CD4-positive, alpha-beta T cell treated with Interleukin-17A for 4 hours (primary cell): ENCODE measurements around the gene GAB1.

Source experiments
- DNase-seq: peaks from one replicate; pipeline ENCODE4 v3.0.0-alpha.2; 2020; ENCODE audit warnings: mixed read lengths

GAB1 gene

DNA sequence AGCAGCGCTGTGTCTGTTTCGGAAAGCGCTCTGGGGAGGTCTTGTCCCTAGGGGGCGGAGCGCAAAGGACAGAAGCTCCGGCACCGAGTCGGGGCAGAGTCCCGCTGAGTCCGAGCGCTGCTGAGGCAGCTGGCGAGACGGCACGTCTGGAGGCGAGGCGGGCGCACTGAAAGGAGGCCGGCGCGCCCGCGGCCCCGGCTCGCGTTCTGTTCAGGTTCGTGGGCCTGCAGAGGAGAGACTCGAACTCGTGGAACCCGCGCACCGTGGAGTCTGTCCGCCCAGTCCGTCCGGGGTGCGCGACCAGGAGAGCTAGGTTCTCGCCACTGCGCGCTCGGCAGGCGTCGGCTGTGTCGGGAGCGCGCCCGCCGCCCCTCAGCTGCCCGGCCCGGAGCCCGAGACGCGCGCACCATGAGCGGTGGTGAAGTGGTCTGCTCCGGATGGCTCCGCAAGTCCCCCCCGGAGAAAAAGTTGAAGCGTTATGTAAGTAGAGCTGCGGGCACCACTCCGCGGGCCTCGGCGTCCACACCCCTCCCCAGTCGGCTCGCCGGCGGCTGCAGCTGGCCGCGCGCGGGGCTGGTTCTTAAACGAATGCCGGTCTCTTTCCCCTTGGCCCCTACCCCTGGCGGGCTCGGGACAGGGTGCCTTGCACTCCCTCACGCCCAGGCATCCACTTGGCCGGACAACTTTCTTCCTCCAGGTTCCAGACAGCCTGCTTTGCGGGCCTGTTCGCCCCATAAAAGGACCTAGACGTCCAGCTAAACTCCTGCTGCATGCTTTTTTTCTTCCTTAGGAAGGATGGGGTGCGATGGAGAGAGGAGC, at the start of gene GAB1:
Gene GAB1 (plus strand): TSS at position 96 of the 819 bp plus-strand sequence. CDS start 313 bp downstream, at position 409.
- DNase-seq = no peak

DNA sequence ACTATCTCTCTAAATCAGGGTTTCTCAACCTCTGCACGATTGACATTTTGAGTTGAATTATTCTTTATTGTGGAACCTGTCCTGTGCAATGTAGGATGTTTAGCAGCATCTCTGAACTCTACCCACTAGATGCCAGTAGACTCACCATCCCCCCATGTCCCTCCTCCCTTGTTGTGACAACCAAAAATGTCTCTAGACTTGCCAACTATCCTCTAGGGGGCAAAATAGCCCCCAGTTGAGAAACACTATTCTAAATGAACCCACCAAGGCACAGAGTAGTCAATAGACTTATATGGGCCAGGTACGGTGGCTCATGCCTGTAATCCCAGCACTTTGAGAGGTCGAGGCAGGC, 49.1 kb upstream of the GAB1 start:
- no peak for DNase-seq

DNA sequence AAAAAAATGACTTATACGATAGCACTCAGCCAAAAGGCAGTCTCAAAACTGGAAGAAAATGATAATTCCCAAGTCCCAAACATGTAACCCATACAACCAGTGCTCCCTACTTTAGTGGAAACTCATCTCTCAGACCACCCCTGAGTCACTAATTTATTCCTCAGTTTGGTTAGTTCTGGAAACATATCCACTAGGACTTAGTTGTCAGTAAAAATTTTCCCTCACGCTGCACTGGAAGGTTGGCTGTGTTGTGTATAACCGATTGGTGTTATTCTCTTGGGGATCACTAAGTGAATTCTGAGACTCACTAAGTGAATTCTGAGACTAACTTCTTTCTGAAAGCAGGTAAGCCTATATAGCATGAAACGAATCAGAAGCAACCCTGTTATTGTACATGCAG, 48.5 kb upstream of the GAB1 start:
- no peak for DNase-seq

DNA sequence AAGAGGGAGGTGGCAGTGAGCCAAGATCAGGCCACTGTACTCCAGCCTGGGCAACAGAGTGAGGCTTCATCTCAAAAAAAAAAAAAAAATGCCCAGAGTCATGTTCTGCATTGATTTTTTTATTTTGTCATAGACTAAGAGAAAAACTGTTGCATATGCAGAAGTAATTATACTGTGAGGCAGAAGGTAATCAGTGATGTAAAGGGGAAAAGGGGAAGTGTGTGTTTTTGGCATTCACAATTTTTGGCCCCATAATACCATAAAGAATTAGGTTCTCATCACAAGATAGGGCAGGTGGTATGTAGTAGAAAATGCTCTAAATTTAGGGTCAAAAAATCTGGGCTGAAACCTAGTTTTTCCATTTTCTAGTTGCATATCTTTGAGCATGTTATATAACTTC, 47.3 kb upstream of the GAB1 start:
- no peak for DNase-seq

- DNase-seq = no peak
Observed at GRCh38 chr4:143291314-143291713, 45.4 kb upstream of the GAB1 start.

DNA sequence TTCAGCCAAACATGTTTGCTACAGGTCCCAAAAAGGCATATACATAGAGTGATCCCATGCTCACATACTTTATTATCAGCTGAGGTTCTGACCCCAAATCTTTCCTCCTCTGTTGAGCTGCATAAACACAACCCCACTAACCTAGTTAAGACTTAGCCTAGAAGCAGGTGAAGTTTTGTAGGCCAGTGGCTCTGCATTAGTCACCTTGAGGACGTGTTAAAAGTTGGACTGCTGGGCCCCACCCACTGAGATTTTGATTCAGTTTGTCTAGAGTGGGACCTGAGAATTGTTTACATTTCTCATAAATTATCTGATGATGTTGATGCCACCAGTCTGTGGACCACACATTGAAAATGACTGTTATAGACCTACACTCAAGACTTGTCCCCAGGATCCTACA, 43.8 kb upstream of the GAB1 start:
- no peak for DNase-seq

- DNase-seq = no peak
Observed at GRCh38 chr4:143294310-143294709, 42.4 kb upstream of the GAB1 start.

- no peak for DNase-seq
Observed at GRCh38 chr4:143294710-143295275, 41.9 kb upstream of the GAB1 start.

GRCh38 chr4:143296397-143297067, 40.1 kb upstream of the GAB1 start:
- no peak for DNase-seq

DNA sequence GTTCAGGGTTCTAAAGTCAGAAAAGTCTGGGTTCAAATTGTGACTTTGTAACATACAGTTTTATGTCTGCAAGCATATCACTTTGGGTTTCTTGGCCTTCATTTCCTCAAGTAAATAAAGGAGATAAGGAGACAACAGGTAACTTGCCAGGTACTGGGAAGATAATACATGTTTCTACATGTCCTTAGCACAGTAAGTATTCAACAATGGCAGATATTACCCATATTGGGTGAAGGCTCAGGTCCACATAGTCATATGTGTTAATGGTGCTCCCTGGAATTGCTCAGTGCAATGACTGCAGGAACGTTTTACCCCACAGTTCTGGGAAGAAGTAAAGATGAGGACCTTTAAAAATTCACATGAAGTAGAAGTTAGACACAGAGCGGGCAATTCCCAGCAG, 35.8 kb upstream of the GAB1 start:
- no peak for DNase-seq

DNA sequence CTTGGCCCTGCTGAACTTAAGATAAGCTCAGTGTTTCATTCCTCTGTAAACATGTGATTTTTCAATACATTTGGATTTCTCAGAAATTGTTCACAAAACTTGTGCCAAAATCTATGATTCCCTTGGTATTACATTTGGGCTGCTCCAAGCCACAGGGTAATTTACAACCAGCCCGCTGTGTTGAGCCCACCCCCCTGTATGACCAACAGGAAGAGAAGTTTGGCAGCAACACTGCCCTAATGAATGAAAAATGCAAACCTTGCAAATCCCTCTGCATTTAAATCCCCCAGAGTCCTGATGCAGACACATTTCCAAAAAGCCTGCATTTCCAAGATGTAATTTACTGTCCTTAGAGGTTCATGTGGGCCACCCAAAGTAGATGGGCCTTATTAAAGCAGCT, 34.1 kb upstream of the GAB1 start:
- no peak for DNase-seq

DNA sequence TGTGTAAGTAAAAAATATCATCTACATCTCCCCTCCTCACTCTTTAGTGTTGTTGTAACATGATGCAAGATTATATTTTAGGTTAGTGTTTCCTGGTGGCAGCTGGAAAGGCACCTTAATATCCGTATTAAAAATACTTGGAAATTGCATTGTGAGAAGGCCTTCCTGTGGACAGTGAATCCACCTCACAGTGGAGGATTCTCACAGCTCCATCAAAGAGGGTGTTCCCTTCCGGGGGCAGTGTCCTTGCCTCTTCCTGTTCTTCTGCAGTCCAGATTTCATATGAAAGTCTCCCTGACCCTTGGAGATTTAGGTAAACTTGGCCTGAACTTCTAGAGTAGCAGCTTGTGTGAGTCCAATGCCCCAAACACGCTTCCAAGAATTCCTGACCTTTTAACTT, 29.9 kb upstream of the GAB1 start:
- no peak for DNase-seq

GRCh38 chr4:143307531-143307930, 29.1 kb upstream of the GAB1 start:
- DNase-seq = no peak

DNA sequence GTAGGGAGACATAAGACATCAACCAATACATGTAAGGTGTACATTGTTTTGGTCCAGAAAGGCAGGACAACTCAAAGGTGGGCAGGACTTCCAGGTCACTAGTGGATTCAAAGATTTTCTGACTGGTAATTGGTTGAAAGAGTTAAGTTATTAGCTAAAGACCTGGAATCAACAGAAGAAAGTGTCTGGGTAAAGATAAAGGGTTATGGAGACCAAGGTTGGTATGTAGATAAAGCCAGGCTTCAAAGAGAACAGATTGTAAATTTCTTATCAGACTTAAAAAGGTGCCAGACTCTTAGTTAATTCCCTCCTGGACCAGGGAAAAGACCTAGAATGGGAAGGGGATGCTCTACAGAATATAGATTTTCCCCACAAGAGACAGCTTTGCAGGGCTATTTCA, 28.3 kb upstream of the GAB1 start:
- DNase-seq = no peak

DNA sequence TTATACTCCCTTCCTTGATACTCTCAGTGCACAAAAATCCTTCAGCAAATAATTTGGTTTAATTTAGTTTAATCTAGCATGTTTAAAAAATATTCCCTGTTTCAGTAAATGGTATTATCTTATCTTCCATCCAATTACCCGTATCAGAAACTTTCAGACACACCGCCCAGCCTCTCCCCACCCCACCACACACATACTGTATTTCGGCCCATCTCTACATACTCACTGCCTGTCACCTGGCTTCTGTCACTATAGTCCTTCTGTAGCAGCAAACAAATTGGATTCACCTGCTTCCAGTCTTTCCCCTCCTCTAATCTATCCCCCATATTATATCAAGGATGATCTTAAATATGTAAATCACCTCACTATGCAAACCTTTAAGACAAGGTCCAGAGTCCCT, 24.8 kb upstream of the GAB1 start:
- no peak for DNase-seq

DNA sequence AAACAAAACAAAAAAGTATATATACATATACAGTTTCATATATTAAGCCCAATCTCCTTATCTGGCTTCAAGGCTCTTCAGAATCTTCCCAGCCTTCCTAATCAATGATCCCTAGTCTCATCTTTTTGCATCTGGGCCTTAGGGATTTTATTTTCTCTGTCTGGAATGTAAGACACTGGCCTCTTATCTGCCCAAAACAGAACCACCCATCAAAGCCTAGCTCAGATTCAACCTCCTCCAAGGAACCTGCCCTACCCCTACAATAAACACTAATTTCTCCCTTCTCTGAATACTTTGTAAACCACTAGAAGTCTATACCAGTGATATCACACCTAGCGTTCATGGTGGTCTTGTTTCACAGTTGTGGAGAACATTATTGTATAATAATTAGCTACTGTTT, 23.2 kb upstream of the GAB1 start:
- no peak for DNase-seq

DNA sequence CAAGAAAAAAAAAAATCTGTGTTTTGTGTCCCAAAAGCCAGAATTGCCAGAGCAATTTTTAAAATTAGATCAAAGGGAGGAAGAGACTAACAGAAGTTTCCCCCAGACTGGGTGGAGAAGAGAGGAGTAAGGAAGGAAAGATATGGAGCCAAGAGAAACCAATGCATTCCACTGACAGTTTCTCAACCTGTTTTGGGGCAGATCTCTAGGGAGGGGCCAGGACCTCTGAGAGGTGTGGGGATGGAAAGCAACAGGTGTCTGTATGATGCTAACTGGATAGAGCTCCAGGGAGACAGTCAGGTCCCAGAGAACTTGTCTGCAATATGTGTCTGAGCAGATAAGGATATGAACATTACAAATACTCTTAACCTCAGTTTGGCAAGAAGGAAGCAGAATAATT, 22.7 kb upstream of the GAB1 start:
- no peak for DNase-seq

GRCh38 chr4:143320113-143320512, 16.6 kb upstream of the GAB1 start:
- no peak for DNase-seq

- no peak for DNase-seq
Observed at GRCh38 chr4:143326735-143327134, 9.9 kb upstream of the GAB1 start.

GRCh38 chr4:143329985-143330384, 6.7 kb upstream of the GAB1 start:
- DNase-seq = no peak

- DNase-seq = peak; percentile 17
Observed at GRCh38 chr4:143335979-143336780, 496 bp upstream of the GAB1 start.

DNA sequence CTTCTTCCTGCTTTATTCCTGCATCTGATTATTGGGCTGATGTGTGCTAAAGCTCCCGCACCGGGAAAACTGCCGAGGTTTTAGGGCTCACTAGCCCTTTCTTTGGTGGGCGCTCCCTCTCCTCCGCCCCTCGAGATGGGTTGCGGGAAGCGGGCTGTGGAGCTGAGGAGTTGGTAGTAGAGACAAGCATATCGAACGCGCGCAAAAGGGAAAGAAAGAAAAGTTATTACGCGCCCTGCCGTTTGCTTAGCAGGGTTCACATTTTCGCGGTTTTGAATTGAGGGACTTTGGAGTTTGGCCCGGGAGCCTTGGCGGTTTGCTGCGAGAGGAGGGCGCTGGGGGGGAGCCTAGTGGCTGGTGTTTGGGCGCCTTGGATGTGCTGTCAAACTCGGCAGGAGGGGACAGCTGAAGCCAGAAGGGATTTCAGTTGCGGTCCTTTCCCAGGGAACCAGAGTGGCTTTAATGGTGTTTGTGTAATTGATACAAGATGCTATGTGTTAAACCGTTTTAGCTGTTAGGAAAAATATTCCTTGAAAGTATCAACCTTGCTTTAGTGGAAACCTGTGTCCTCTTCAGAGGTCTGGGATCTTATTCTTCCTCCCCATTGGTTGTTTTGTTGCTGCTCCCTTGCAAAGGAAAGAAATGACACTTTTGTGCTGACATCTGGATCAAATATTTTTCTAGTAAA, 1.1 kb downstream of the GAB1 start:
- DNase-seq = no peak

GRCh38 chr4:143338313-143338712, 1.6 kb downstream of the GAB1 start:
- DNase-seq = no peak
